HepG2 (cell line): ENCODE data around the gene GTF2H4. TPM values are rescaled to one million over a fixed set of nuclear protein-coding genes. Genes with fewer than 3 reads are reported as not detected.

Source experiments
- ATAD3A ChIP-seq: sonication (generic); formaldehyde crosslinking; IDR thresholded peaks from 2 replicates; pipeline ENCODE4 v1.4.0; 2020; ENCODE audit warnings: missing genetic modification reagents
- BRD4 ChIP-seq: sonication (generic); formaldehyde crosslinking; IDR thresholded peaks from 2 replicates; pipeline ENCODE4 v1.4.0; 2020; ENCODE audit warnings: missing genetic modification reagents
- CBX1 ChIP-seq: IDR thresholded peaks from one replicate; pipeline ENCODE4 v1.6.1; 2016; ENCODE audit warnings: antibody characterized with exemption, low read depth
- MIER2 ChIP-seq: IDR thresholded peaks from 2 replicates; pipeline ENCODE4 v1.6.1; 2016; ENCODE audit warnings: missing biosample characterization, missing genetic modification reagents
- STAG1 ChIP-seq: sonication (generic); formaldehyde crosslinking; IDR thresholded peaks from 2 replicates; pipeline ENCODE4 v1.4.0; 2020; ENCODE audit warnings: missing genetic modification reagents
- ZBTB43 ChIP-seq: sonication (generic); formaldehyde crosslinking; conservative IDR thresholded peaks from 2 replicates; pipeline ENCODE4 v1.4.0; 2020; ENCODE audit warnings: missing genetic modification reagents
- ZFX ChIP-seq: sonication (generic); formaldehyde crosslinking; IDR thresholded peaks from 2 replicates; pipeline ENCODE4 v1.4.0; 2020; ENCODE audit warnings: mild to moderate bottlenecking, low read depth, missing genetic modification reagents, moderate library complexity
- ZNF503 ChIP-seq: sonication (generic); formaldehyde crosslinking; IDR thresholded peaks from 2 replicates; pipeline ENCODE4 v1.4.0; 2020; ENCODE audit warnings: missing genetic modification reagents
- ZNF629 ChIP-seq: sonication (generic); formaldehyde crosslinking; conservative IDR thresholded peaks from 2 replicates; pipeline ENCODE4 v1.5.0; 2020; ENCODE audit warnings: missing genetic modification reagents
- ZNF644 ChIP-seq: IDR thresholded peaks from 2 replicates; pipeline ENCODE4 v1.6.1; 2016; ENCODE audit warnings: low read depth
- ZNF678 ChIP-seq: sonication (generic); formaldehyde crosslinking; IDR thresholded peaks from 2 replicates; pipeline ENCODE4 v1.4.0; 2020; ENCODE audit warnings: mild to moderate bottlenecking, missing genetic modification reagents
- polyA plus RNA-seq, 8 experiments: library from polyadenylated mRNA; depleted of rRNA in 3 of 8; stranded (reverse) in 7 of 8; unstranded in 1 of 8; fragments of >200 nt; fragmentation: Illumina TruSeq in 4 of 8; extraction: Trizol in 4 of 8; gene quantifications; 2 replicates each; pipeline versions ENCODE4 v1.2.1 to v1.2.3, GENCODE V29; 2011 to 2016; ENCODE audit warnings: low read depth in 4 of 8, missing spikeins in 1 of 8, mixed read lengths in 1 of 8; ENCODE audit not compliant: insufficient read depth in 1 of 8
- total RNA-seq, 5 experiments: library from RNA; depleted of rRNA; stranded (reverse); fragments of >200 nt; fragmentation: Illumina TruSeq; extraction: Trizol; gene quantifications; 2 replicates each; pipeline ENCODE4 v1.2.3, GENCODE V29; 2016; ENCODE audit warnings: low read depth in 1 of 5
- TF ChIP-seq, protein P1 (sequence below): sonication (generic); formaldehyde crosslinking; IDR thresholded peaks from 2 replicates; pipeline ENCODE4 v1.4.0; 2020; ENCODE audit warnings: missing genetic modification reagents
- TF ChIP-seq, protein P2 (sequence below): sonication (generic); formaldehyde crosslinking; IDR thresholded peaks from 2 replicates; pipeline ENCODE4 v1.8.0; 2022; ENCODE audit warnings: mild to moderate bottlenecking, missing genetic modification reagents, borderline replicate concordance

Gene GTF2H4
- total and polyA plus RNA-seq, 2 of the 13 experiments (the other 11 are each of a cell fraction or from before 2014, with no cell fraction given) = 15.9 to 49.3 TPM

- TF ChIP-seq, protein P1, sequence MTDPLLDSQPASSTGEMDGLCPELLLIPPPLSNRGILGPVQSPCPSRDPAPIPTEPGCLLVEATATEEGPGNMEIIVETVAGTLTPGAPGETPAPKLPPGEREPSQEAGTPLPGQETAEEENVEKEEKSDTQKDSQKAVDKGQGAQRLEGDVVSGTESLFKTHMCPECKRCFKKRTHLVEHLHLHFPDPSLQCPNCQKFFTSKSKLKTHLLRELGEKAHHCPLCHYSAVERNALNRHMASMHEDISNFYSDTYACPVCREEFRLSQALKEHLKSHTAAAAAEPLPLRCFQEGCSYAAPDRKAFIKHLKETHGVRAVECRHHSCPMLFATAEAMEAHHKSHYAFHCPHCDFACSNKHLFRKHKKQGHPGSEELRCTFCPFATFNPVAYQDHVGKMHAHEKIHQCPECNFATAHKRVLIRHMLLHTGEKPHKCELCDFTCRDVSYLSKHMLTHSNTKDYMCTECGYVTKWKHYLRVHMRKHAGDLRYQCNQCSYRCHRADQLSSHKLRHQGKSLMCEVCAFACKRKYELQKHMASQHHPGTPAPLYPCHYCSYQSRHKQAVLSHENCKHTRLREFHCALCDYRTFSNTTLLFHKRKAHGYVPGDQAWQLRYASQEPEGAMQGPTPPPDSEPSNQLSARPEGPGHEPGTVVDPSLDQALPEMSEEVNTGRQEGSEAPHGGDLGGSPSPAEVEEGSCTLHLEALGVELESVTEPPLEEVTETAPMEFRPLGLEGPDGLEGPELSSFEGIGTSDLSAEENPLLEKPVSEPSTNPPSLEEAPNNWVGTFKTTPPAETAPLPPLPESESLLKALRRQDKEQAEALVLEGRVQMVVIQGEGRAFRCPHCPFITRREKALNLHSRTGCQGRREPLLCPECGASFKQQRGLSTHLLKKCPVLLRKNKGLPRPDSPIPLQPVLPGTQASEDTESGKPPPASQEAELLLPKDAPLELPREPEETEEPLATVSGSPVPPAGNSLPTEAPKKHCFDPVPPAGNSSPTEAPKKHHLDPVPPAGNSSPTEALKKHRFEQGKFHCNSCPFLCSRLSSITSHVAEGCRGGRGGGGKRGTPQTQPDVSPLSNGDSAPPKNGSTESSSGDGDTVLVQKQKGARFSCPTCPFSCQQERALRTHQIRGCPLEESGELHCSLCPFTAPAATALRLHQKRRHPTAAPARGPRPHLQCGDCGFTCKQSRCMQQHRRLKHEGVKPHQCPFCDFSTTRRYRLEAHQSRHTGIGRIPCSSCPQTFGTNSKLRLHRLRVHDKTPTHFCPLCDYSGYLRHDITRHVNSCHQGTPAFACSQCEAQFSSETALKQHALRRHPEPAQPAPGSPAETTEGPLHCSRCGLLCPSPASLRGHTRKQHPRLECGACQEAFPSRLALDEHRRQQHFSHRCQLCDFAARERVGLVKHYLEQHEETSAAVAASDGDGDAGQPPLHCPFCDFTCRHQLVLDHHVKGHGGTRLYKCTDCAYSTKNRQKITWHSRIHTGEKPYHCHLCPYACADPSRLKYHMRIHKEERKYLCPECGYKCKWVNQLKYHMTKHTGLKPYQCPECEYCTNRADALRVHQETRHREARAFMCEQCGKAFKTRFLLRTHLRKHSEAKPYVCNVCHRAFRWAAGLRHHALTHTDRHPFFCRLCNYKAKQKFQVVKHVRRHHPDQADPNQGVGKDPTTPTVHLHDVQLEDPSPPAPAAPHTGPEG (CRISPR knock-in tag) = no peak
- no peak for TF ChIP-seq CBX1
- no peak for TF ChIP-seq ZNF503 (CRISPR knock-in tag)
- no peak for TF ChIP-seq ZNF678 (CRISPR knock-in tag)
- TF ChIP-seq, protein P2, sequence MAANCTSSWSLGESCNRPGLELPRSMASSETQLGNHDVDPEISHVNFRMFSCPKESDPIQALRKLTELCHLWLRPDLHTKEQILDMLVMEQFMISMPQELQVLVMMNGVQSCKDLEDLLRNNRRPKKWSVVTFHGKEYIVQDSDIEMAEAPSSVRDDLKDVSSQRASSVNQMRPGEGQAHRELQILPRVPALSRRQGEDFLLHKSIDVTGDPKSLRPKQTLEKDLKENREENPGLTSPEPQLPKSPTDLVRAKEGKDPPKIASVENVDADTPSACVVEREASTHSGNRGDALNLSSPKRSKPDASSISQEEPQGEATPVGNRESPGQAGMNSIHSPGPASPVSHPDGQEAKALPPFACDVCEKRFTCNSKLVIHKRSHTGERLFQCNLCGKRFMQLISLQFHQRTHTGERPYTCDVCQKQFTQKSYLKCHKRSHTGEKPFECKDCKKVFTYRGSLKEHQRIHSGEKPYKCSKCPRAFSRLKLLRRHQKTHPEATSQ (CRISPR knock-in tag) = no peak
- TF ChIP-seq ZNF644 = no peak
- no peak for TF ChIP-seq STAG1 (CRISPR knock-in tag)
- no peak for TF ChIP-seq ATAD3A
- TF ChIP-seq ZBTB43 = no peak
- no peak for TF ChIP-seq ZNF629 (CRISPR knock-in tag)
- TF ChIP-seq ZFX (CRISPR knock-in tag) = no peak; the same call in 1 of the 2 replicates
- TF ChIP-seq BRD4 (CRISPR knock-in tag) = peak; percentile 38; the same call in 1 of the 2 replicates
- no peak for TF ChIP-seq MIER2 (CRISPR knock-in tag)
- TF ChIP-seq, all 625 proteins: peak for 61
Measured at GRCh38 chr6:30884521-30885480, 23.2 kb upstream of the GTF2H4 start (continued).
